ENCODE results near the gene MAEL.

The MAEL gene

DNA sequence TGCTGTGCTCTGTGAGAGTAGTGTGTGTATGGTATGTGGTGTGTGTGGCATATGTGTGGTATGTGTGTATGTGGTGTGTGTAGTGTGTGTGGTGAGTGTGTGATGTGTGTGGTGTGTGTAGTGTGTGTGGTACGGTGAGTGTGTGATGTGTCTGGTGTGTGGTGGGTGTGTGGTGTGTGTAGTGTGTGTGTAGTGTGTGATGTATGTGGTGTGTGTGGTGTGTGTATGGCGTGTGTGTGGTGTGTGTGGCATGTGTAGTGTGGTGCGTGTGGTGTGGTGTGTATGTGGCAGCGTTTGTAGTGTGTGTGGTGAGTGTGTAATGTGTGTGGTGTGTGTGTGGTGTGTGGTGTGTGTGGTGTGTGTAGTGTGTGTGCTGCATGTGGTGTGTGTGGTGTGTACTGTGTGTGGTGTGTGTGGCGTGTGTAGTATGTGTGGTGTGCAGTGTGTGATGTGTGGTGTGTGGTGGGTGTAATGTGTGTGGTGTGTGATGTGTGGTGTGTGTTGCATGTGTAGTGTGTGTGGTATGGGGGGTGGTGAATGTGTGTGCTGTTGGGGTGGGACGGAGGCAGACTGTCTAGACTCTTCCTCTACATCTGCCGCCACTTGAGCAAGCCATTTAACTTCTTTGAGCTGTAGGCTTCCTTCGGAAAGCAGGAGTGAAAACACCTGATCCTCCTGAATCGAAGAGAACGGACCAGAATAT is 67.6 kb downstream of the MAEL start:
- Histone ChIP-seq H3K79me2 (ENCODE audit: low read length) (no peaks in the 10 kb centered on the region), H3K27ac (ENCODE audit: low read length) (peak overlapping the region; percentile 3; the same call in 1 of the 2 replicates), H4K20me1 (ENCODE audit: insufficient read depth, low read length) (no peaks in the 10 kb centered on the region), H3K4me3 (ENCODE audit: low read length) (peak overlapping the region; percentile 65), H2AFZ (ENCODE audit: low read depth, low read length) (peak overlapping the region; percentile 67; the same call in 1 of the 2 replicates), H3K27me3 (ENCODE audit: low read depth, low read length) (no peaks in the 10 kb centered on the region), H3K4me1 (ENCODE audit: low read length) (peaks cover 21% of the 10 kb centered on the region), H3K4me2 (ENCODE audit: low read length) (peak overlapping the region; percentile 80), H3K36me3 (replicated peaks; ENCODE audit: low read depth, low read length) (no peaks in the 10 kb centered on the region), H3K9ac (ENCODE audit: low read length) (peak overlapping the region; percentile 18; the same call in 1 of the 2 replicates), H3K9me3 (ENCODE audit: insufficient read depth, low read length) (no peaks in the 10 kb centered on the region)
- no peak for TF ChIP-seq EZH2phosphoT487 (IDR thresholded peaks at IDR 0.05; ENCODE audit: low read depth)
- TF ChIP-seq CTCF (IDR thresholded peaks at IDR 0.05; ENCODE audit: low read depth, low read length), result no peak

GRCh38 chr1:167057241-167057688 is 68.2 kb downstream of the MAEL start:
- no peaks in the 10 kb centered on the region for H3K79me2 ChIP-seq (ENCODE audit: low read length)
- peak overlapping the region; percentile 18; the same call in 1 of the 2 replicates for H3K9ac ChIP-seq (ENCODE audit: low read length)
- H3K36me3 ChIP-seq (replicated peaks; ENCODE audit: low read depth, low read length), result no peaks in the 10 kb centered on the region
- H3K9me3 ChIP-seq (ENCODE audit: insufficient read depth, low read length), result no peaks in the 10 kb centered on the region
- H3K4me1 ChIP-seq (ENCODE audit: low read length), result peaks cover 21% of the 10 kb centered on the region
- TF ChIP-seq CTCF (IDR thresholded peaks at IDR 0.05; ENCODE audit: low read depth, low read length), result peak; percentile 91
- TF ChIP-seq EZH2phosphoT487 (IDR thresholded peaks at IDR 0.05; ENCODE audit: low read depth), result no peak
- H4K20me1 ChIP-seq (ENCODE audit: insufficient read depth, low read length), result no peaks in the 10 kb centered on the region
- no peaks in the 10 kb centered on the region for H3K27me3 ChIP-seq (ENCODE audit: low read depth, low read length)
- H3K4me3 ChIP-seq (ENCODE audit: low read length), result peak overlapping the region; percentile 65
- H2AFZ ChIP-seq (ENCODE audit: low read depth, low read length), result peak overlapping the region; percentile 67
- H3K4me2 ChIP-seq (ENCODE audit: low read length), result peak overlapping the region; percentile 80
- peak overlapping the region; percentile 3; the same call in 1 of the 2 replicates for H3K27ac ChIP-seq (ENCODE audit: low read length)

- Histone ChIP-seq H4K20me1 (ENCODE audit: insufficient read depth, low read length) (no peaks in the 10 kb centered on the region), H3K9ac (ENCODE audit: low read length) (peak overlapping the region; percentile 60), H3K27ac (ENCODE audit: low read length) (peak overlapping the region; percentile 3; the same call in 1 of the 2 replicates), H3K27me3 (ENCODE audit: low read depth, low read length) (no peaks in the 10 kb centered on the region), H3K79me2 (ENCODE audit: low read length) (no peaks in the 10 kb centered on the region), H3K4me2 (ENCODE audit: low read length) (peak overlapping the region; percentile 82), H3K4me3 (ENCODE audit: low read length) (peak overlapping the region; percentile 72), H3K36me3 (replicated peaks; ENCODE audit: low read depth, low read length) (no peaks in the 10 kb centered on the region), H3K4me1 (ENCODE audit: low read length) (peaks cover 21% of the 10 kb centered on the region), H3K9me3 (ENCODE audit: insufficient read depth, low read length) (no peaks in the 10 kb centered on the region), H2AFZ (ENCODE audit: low read depth, low read length) (peak overlapping the region; percentile 99)
- TF ChIP-seq CTCF (IDR thresholded peaks at IDR 0.05; ENCODE audit: low read depth, low read length) (peak; percentile 97), EZH2phosphoT487 (IDR thresholded peaks at IDR 0.05; ENCODE audit: low read depth) (no peak)
Measured at GRCh38 chr1:167059045-167059808, 70.1 kb downstream of the MAEL start.

DNA sequence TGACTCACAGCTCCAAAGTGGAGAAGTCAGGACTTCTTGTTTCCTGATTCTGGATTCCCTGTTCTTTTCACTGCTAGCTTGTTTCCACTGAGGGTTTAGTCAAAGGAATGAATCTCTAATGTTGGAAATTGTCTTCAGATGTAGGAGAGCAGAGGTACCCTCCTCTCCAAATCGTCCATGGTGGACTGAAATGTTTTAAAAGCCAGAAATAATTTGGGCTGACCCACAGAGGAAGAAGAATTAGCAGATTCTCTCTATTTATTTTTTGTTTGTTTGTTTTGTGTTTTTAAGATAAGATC is 70.7 kb downstream of the MAEL start:
- no peaks in the 10 kb centered on the region for H3K9me3 ChIP-seq (ENCODE audit: insufficient read depth, low read length)
- no peak overlapping the region for H2AFZ ChIP-seq (ENCODE audit: low read depth, low read length)
- no peaks in the 10 kb centered on the region for H3K27me3 ChIP-seq (ENCODE audit: low read depth, low read length)
- H3K27ac ChIP-seq (ENCODE audit: low read length), result no peak overlapping the region
- H3K4me1 ChIP-seq (ENCODE audit: low read length), result peaks cover 21% of the 10 kb centered on the region
- H3K36me3 ChIP-seq (replicated peaks; ENCODE audit: low read depth, low read length), result no peaks in the 10 kb centered on the region
- TF ChIP-seq CTCF (IDR thresholded peaks at IDR 0.05; ENCODE audit: low read depth, low read length), result no peak
- H3K9ac ChIP-seq (ENCODE audit: low read length), result no peak overlapping the region
- H3K79me2 ChIP-seq (ENCODE audit: low read length), result no peaks in the 10 kb centered on the region
- no peak overlapping the region for H3K4me3 ChIP-seq (ENCODE audit: low read length)
- H4K20me1 ChIP-seq (ENCODE audit: insufficient read depth, low read length), result no peaks in the 10 kb centered on the region
- H3K4me2 ChIP-seq (ENCODE audit: low read length), result no peak overlapping the region

All from OCI-LY3 (cell line).